Stimulated activated CD4-positive, alpha-beta T cell treated with anti-CD3 and anti-CD28 coated beads, TNF-alpha, amount 100 ng/mL, for 4 hours (primary cell): Measurements from ENCODE around the gene PLBD2.

Experiments
- DNase-seq, 3 experiments: peaks; one replicate each; pipeline ENCODE4 v3.0.0-alpha.2; 2020; ENCODE audit warnings: low read depth in 3 of 3

PLBD2 gene

DNA sequence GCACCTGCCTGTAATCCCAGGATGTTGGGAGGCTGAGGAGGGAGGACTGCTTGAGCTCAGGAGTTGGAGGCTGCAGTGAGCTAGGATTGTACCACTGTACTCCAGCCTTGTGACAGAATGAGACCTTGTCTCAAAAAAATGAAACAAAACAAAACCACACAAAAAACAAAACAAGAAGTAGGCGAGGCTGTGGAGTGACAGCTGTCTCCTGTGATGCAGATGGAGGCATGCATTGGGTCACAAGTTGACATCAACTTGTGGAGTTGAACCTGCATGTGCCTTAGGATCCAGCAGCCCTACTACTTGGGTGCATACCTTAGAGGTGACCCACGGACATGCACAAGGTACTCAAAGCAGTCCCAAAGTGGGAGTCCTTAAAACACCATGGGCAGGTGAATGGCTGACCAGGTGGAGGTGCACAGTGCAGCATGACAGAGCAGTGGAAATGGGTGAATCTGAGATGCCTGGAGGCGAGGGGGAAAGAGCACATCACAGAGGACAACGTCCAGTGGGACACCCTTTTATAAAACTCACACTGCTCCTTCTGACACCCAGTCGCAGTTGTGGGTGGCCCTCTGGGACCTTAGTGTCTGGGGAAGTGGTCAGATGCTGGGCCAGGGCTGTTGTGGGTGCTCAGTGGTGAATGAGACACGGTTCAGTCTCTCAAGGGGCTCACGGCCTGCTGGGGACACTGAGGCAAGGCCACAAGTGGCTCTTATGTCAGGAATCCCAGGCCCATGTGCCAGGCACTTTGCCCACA lies 12.7 kb downstream of the PLBD2 start:
- DNase-seq: no peak

DNA sequence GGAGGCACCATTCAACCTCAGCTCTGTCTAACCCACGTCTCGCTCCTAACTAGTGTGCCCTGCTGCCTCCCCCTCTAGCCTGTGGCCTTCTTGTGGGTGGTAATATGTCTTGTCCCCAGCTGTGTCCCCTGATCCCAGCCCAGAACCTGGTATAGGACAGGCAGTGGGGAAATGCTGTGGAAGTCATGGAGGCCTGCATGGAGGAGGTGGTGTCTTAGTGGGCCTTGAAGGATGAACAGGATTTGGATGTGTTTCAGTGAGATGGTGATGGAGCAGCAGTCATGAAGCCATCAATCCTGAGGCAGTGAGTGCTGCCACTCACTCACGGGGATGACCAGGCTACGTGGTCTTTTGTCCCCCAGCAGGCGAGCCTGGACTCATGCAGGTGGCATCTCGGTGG lies 13.4 kb downstream of the PLBD2 start:
- no peak for DNase-seq

DNA sequence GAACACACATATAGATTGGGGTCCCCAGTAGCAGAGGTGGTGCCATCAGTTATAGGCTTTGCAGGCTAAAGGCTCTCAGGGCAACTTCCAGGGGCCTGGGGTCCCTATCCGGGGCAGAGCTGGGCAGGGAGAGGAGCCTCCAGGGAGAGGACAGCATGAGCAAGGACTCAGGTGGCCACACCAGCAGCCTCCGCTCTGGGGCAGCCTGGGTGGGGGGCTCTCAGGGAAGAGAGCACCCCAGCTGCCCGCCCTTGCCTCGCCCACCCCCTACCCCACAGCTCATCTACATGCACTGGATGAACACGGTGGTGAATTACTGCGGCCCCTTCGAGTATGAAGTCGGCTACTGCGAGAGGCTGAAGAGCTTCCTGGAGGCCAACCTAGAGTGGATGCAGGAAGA lies 14.0 kb downstream of the PLBD2 start:
- no peak for DNase-seq

DNA sequence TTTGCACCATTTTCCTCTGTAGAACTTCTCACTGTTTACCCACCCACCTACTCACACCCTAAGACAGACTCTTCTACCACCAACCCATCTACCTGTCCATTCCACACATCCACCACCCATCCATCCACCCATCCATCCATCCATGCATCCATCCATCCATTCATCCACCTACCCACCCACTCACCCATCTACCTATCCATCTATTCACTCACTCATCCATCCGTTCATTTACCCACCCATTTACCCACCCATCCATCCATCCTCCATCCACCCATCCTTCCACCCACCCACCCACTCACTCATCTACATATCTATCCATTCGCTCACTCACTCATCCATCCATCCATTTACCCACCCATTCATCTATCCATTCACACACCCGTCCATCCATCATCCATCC lies 15.1 kb downstream of the PLBD2 start:
- no peak for DNase-seq

DNA sequence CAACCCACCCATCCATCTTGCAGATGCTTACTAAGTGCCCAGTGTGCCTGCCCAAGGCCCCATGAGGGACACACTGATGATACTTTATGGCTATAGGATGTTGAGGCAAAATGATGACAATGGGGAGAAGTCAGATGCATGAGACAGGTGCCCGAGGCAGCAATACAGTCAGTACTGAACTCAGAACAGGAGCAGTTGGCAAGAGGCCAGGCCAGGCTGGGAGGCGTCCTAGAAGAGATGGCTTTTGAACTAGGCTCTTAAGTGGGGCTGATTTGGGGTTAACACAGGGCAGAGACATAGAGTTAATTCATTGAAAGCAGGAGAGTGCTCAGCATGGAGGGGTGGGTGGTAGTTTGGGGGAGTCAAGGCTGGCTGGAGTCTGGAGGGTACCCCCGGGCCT lies 15.6 kb downstream of the PLBD2 start:
- DNase-seq: no peak

DNA sequence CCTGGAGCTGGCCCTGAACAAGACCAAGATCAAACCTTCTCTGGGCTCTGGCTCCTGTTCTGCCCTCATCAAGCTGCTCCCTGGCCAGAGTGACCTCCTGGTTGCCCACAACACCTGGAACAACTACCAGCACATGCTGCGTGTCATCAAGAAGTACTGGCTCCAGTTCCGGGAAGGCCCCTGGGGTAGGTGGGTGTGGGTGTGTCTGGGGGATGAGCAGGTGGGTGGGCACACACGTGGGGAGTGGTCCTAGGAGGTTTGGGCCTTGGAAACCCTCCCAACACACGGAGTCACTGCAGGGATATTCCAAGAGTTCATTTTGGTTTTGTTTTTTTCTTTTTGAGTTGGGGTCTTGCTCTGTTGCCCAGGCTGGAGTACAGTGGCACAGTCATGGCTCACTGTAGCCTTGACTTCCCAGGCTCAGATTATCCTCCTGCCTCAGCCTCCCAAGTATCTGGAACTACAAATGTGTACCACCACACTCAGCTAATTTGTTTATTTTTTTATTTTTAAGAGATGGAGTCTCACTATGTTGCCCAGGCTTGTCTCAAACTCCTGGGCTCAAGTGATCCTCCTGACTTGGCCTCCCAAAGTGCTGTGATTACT lies 16.5 kb downstream of the PLBD2 start:
- DNase-seq: no peak

DNA sequence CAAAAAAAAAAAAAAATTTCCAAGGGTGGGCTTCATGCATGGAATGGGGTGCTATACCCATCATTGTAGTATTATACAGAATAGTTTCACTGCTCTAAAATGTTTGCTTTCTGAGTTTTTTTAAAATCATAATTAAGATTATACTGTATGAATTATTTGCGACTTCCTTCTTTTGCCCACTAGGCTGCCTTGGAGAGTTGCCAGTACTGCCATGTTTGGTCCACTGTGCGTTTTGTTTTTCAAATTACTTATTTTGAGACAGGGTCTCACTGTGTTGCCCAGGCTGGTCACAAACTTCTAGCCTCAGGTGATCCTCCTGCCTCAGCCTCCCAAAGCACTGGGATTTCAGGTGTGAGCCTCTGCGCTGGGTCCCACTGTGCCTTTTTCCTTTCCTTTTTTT lies 19.9 kb downstream of the PLBD2 start:
- DNase-seq: no peak

DNA sequence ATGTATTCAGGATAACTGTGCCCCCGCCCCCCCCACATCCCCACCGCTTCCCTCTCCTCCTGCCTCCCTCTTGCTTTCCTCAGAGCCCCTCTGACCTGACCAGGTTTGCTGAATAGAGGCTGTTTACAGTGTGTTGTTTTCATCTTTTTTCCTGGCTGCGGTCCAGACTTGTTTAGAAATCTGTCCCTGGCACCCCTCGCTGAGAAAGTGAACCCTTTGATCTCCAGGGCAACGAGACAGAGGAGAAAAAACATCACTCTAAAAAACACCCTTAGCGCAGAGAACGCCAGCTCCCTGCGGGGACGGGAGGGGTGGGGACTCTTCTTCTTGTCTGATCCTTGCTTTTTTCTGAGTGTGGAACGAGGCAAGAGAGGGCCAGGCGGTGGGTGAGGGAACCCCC lies 22.8 kb downstream of the PLBD2 start:
- DNase-seq: no peak

DNA sequence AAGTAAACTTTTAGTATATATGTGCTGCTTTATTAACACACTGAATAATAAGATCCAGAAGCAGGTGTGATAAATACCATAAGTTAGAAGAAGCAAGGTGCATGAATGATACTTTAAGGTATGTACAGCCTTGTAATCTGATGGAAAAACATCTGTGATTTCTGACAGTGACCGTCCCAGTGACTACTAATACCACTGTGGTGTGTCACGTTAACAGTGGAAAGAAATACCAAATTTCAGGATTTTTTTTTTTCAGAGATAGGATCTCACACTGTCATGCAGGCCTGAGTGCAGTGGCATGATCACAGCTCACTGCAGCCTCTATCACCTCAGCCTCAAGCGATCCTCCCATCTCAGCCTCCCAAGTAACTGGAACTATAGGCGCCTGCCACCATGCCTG lies 23.8 kb downstream of the PLBD2 start:
- DNase-seq: no peak

DNA sequence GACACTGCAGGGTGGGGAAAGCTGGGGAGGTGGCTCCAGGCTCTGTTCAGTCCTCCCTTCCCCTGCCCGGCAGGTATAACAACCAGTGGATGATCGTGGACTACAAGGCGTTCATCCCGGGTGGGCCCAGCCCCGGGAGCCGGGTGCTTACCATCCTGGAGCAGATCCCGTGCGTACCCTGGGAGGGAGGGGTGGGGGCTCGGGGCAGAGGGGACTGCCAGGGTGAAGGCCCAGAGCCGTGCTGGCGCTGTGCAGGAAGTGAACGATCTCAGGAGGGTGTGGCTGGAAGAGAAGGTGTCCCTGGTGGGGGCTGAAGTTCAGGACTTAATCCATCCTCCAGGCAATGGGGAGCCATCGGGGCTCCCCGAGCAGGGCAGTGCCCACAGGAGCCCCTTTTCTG lies 26.4 kb downstream of the PLBD2 start:
- DNase-seq: no peak

DNA sequence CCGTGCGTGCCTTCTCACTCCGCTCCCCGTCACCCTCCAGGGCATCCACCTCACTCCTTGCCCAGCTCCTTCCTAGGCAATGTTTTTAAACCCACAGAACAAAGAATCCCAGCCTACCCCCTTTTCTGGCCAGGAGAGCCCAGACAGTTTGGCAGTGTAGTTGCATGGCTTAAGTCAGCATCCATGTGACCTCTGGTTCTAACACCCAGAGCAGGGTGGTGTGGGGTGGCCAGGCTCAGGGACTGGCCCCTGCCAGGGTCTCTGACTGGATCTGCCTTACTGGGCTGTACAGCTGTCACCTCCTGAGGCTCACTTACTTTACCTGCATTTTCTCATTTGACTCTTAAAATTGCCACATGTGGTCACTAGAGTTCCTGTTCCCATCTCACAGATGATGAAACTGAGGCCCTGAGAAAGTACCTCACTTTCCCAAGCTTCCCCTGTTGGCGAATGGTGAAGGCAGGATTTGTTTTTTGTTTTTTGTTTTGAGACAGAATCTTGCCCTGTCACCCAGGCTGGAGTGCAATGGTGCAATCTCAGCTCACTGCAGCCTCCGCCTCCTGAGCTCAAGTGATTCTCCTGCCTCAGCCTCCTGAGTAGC lies 27.0 kb downstream of the PLBD2 start:
- no peak for DNase-seq

DNA sequence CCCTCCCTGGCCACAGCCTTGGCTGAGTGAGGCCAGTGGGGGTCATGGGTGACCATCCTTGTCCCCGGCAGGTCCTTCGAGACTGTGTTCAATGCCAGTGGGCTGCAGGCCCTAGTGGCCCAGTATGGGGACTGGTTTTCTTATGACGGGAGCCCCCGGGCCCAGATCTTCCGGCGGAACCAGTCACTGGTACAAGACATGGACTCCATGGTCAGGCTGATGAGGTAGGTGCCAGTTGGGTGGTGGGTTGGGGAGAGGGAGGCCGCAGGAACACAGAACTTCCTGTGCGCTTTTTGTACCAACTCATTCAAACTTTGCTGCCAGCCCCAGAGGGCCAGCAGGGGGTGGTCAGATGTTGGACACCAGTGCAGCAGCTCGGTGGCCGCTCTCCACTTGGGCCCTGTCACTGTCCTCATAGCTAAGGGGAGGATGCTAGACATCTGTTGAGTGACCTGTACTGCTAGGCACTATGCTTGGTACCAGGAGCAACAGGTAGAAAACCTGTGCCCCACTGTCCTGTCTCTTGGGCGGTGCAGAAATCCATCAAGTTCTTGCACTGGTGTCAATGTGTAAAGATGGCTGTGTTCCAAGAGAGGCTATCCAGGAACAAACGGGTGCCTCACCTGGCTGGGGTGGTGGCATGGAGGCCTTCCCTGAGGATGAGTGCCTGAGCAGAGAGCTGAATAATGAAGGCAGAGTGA lies 28.6 kb downstream of the PLBD2 start:
- no peak for DNase-seq

DNA sequence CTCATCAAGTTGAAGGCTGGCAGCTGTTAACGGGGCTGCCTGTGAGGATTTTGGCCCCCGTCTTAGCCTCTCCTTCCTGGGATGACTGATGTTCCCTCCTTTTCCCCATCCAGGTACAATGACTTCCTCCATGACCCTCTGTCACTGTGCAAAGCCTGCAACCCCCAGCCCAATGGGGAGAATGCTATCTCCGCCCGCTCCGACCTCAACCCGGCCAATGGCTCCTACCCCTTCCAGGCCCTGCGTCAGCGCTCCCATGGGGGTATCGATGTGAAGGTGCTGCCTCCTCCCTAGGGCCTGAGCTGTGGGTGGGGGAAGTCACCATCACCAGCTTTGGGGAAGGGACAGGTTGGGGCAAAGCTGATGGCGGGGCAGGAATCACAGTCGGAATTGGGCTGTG lies 29.2 kb downstream of the PLBD2 start:
- no peak for DNase-seq

DNA sequence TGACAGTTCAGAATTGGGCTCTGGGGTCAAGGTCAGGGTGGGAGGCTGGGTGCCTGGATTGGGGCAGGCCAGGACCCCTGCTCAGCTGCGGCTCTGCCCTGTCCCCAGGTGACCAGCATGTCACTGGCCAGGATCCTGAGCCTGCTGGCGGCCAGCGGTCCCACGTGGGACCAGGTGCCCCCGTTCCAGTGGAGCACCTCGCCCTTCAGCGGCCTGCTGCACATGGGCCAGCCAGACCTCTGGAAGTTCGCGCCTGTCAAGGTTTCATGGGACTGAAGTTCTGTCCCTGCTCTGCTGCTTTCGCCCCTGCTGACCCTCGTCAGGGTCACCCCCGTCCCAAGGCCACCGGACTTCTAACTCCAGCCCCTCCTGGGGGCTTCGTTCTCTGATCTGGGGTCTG lies 30.0 kb downstream of the PLBD2 start:
- DNase-seq: no peak

DNA sequence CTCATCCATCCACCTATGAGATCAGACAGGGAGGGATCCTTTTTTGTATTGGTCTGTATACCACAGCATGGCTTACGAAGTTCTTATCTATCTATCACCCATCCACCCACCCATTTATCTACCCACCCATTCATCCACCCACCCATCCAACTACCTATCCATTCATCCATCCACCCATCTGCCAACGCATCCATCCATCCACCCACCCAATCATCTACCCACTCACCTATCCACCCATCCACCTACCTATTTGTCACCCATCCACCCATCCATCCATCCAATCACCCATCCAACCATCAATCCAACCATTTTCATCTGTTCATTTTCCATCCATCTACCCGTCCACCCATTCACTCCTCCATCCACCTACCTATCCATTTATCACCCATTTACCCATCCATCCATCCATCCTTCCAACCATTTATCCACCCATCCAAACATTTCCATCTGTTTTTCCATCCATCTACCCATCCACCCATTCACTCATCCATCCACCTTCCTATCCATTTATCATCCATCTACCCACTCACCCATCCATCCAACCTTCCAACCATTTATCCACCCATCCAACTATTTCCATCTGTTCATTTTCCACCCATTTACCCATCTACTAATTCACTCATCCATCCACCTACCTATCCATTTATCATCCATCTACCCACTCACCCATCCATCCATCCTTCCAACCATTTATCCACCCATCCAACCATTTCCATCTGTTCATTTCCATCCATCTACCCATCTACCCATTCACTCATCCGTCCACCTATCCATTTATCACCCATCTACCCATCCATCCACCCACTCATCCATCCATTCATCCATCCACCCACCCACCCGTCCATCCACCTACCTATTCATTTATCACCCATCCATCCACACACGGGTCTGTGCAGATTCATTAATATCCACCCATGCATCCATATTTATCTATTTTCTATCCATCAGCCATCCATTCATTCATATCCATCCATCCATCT lies 32.0 kb downstream of the PLBD2 start:
- DNase-seq: no peak

DNA sequence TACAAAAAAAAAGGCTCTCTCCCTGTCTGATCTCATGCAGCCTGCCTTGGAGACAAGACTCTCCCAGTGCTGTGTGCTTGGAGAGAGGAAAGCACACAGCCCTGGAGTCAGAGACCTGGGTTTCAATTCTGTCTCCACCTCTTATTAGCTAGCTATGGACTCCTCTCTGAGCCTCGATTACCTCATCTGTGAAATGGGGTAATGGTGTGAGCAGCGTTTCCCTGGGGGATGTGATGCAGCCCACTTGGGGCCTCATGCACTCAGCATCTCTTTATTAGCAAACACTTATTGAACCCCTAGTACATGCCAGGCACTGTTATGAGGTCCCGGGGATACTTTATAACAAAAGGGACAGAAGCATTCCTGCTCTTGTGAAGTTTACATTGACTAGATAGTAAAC lies 32.8 kb downstream of the PLBD2 start:
- DNase-seq: no peak

DNA sequence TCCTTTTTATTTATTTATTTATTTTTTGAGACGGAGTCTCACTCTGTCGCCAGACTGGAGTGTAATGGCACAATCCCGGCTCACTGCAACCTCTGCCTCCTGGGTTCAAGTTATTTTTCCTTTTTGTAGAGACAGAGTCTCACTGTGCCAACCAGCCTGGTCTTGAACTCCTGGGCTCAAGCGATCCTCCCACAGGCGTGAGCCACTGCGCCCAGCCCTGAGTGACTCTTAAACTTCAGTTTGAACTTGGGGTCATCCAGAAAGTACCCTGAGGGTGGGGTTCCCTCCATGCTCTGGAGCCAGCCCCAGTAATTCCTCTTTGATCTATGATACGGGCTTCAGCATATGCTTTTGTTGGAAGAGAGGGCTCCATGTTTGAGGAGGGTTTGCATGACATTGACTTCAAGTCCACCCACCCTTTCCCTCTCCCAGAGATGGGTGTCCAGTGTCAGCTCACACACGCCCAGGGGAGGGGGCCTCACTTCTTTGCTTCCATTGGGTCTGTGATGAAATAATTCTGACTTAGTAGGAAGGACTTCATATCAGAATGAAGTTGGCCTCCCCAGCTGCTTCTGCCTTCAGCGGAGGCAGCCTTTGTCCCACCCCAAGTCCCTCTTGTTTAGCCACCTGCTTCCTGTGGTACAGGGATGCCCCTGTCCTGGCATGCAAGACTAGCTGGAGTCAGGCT lies 33.4 kb downstream of the PLBD2 start:
- no peak for DNase-seq

DNA sequence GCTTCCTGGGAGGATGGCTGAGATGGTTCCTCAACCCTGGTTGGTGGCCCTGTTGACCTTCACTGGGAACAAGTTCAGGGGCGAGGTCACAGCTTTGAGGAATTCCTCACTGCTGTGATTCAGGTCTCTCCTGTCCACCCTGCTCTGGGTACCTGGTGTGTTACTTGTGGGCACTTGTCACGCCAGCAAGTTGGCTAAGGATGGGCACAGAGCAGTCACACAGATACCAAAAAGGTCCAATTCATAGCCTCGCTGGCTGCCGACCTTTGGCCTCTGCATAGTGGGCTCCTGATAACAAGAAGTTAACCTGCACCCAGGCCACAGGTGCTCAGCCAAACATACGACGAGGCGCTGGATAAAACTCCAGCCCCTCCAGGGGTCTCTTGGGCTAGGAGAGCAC lies 34.1 kb downstream of the PLBD2 start:
- DNase-seq: no peak

DNA sequence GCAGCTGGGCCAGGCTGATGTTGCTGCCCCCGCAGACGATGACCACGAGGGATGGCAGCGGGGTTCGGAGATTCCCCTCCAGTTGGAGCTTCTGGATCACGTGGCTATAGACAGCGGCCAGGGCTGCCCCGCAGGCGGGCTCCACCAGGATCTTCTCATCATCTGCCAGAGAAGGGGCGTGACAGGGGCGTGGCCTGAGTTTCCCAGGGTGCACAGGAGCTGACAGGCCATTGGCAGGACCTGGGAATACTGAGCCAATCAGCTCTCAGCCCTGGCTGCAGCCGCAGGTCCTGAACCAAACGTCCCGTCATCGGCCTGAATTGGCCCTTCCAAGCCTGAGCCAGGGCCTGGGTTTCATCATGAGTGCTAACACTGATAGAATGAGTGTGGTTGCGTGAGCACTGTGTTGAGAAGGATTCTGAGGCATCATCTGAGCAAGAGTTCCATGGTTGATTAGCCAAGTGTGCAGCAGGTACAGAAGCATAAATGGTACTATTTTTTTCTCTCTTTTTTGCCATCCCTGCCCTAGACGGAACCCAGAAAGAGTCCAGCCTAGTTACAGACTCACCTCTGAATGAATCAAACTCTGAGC lies 34.7 kb downstream of the PLBD2 start:
- no peak for DNase-seq

DNA sequence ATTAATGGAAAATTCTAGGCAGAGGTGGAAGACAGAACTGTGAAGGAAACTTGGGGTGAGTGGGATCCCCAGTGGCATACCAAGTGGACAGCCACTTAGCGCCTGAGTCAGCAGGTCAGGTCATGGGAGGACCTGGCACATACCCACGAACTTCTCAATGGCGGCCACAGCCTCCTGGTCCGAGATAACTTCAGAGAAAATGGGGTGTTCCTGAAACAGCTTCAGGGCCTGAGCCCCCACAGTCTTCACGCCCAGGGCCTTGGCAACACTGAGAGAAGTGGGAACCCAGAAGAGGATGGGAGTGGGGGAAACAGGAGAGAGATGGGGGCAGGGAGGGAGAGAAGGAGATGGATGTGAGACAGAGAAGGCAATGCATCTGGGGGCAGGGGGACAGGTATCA lies 35.4 kb downstream of the PLBD2 start:
- DNase-seq: no peak

DNA sequence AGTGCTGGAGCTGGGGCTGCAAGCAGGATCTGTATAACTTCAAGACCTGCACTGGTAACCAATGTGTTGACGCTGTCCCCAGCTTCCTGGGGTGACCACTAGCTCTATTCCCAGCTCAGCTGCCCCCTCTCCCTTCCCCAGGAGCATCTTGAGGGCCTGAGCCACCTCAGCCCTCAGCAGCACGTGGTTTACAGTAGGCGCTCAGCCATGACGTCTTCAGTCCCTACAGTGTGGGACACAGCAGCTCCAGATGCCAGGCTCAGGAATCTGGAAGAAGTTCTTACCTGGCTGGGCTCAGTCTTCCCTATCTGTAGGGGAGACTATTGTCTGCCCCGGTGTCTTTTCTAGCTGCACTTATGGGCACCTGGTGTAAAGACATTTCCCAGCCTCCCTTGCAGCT lies 36.7 kb downstream of the PLBD2 start:
- DNase-seq: no peak
